Activated naive CD8-positive, alpha-beta T cell (primary cell): ENCODE data around the gene PRRT3.

Source experiments
- H3K27ac Mint-ChIP-seq: one replicate; pipeline ENCODE4 v1.8.0; 2021; ENCODE audit warnings: mixed read lengths
- H3K27me3 Mint-ChIP-seq: one replicate; pipeline ENCODE4 v1.8.0; 2021; ENCODE audit warnings: mixed read lengths
- H3K36me3 Mint-ChIP-seq: one replicate; pipeline ENCODE4 v1.8.0; 2021; ENCODE audit warnings: mixed read lengths
- H3K4me1 Mint-ChIP-seq: one replicate; pipeline ENCODE4 v1.8.0; 2021; ENCODE audit warnings: low read depth, mixed read lengths
- H3K4me3 Mint-ChIP-seq: one replicate; pipeline ENCODE4 v1.8.0; 2021; ENCODE audit warnings: mild to moderate bottlenecking, mixed read lengths
- H3K9me3 Mint-ChIP-seq: one replicate; pipeline ENCODE4 v1.8.0; 2021; ENCODE audit warnings: low read depth, mixed read lengths

The PRRT3 gene

GRCh38 chr3:9951962-9952805 is at the start of gene PRRT3:
PRRT3 (minus strand) TSS chr3:9952408; CDS start chr3:9950115, 2,293 bp downstream.
- Mint-ChIP-seq H3K36me3 (no peaks in the 10 kb centered on the region), H3K9me3 (no peaks in the 10 kb centered on the region), H3K27me3 (no peaks in the 10 kb centered on the region), H3K27ac (no peak within 1 kb of the TSS), H3K4me3 (peak within 1 kb of the TSS; percentile 87), H3K4me1 (peaks cover 16% of the 10 kb centered on the region)

DNA sequence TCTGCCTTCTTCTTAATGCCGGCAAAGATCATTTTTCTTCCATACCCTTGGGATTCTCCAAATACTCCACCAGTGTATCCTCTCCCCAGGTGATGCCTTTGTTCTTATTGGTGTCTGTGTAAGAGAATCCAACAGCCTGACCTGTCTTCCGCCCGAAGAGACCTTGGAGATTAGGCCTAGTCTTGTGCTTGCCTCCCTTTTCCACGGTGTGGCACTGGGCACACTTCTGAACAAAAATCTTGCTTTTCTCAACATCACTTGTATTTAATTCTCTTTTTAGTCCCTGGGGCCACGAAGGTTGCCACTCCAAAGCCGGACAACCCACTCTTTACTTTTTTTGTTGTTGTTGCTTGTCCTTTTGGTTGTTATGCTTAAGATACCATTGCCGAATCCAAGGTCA is 48.5 kb upstream of the PRRT3 start:
- H3K9me3 Mint-ChIP-seq, result no peaks in the 10 kb centered on the region
- no peaks in the 10 kb centered on the region for H3K4me1 Mint-ChIP-seq
- no peak overlapping the region for H3K4me3 Mint-ChIP-seq
- no peak overlapping the region for H3K27ac Mint-ChIP-seq
- H3K36me3 Mint-ChIP-seq, result peaks cover 5% of the 10 kb centered on the region
- no peaks in the 10 kb centered on the region for H3K27me3 Mint-ChIP-seq

- Mint-ChIP-seq H3K9me3 (no peaks in the 10 kb centered on the region), H3K4me3 (no peak overlapping the region), H3K4me1 (peaks cover 2% of the 10 kb centered on the region), H3K36me3 (peaks cover 5% of the 10 kb centered on the region), H3K27ac (no peak overlapping the region), H3K27me3 (no peaks in the 10 kb centered on the region)
These were observed 42.1 kb upstream of the PRRT3 start for GRCh38 chr3:9994086-9994844.

DNA sequence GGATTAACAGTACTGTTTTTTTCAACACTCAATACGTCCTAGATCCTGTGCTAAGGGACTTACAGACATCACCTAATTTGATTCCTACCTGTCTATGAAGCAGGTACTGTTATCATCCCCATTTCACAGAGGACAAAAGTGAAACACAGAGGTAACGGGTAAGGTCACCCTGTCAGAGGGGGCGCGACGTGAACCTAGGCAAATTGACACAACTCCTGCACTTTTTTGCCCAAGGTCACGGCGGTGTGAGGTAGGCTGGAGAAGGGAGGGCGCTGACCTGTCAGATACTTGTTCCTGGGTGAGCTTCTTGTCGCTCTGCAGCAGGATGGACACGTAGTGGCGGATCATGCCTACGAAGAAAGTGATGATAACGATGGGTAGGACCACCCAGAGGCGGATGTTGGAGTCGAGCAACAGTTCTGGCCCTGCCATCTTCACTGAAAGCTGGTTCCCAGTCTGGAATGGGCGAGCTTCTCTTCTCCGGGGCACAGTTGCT is 34.1 kb upstream of the PRRT3 start:
- H3K36me3 Mint-ChIP-seq, result peaks cover 4% of the 10 kb centered on the region
- H3K27ac Mint-ChIP-seq, result peak overlapping the region; percentile 98
- no peaks in the 10 kb centered on the region for H3K27me3 Mint-ChIP-seq
- no peaks in the 10 kb centered on the region for H3K9me3 Mint-ChIP-seq
- H3K4me3 Mint-ChIP-seq, result peak overlapping the region; percentile 96
- H3K4me1 Mint-ChIP-seq, result peaks cover 27% of the 10 kb centered on the region

DNA sequence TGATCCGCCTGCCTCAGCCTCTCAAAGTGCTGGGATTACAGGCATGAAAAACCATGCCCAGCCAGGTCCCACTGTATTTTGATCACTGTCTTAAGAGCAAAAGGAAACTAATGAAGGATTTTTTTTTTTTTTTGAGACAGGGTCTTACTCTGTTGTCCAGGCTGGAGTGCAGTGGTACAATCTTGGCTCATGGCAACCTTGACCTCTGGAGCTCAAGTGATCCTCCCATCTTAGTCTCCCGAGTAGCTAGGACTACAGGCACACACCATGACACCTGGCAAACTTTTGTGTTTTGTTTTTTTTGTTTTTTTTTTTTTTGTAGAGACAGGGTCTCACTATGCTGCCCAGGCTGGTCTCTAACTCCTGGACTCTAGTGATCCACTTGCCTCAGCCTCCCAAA is 28.0 kb upstream of the PRRT3 start:
- no peak overlapping the region for H3K27ac Mint-ChIP-seq
- no peaks in the 10 kb centered on the region for H3K27me3 Mint-ChIP-seq
- H3K4me1 Mint-ChIP-seq, result peaks cover 17% of the 10 kb centered on the region
- H3K4me3 Mint-ChIP-seq, result no peak overlapping the region
- no peaks in the 10 kb centered on the region for H3K9me3 Mint-ChIP-seq
- H3K36me3 Mint-ChIP-seq, result peaks cover 5% of the 10 kb centered on the region

DNA sequence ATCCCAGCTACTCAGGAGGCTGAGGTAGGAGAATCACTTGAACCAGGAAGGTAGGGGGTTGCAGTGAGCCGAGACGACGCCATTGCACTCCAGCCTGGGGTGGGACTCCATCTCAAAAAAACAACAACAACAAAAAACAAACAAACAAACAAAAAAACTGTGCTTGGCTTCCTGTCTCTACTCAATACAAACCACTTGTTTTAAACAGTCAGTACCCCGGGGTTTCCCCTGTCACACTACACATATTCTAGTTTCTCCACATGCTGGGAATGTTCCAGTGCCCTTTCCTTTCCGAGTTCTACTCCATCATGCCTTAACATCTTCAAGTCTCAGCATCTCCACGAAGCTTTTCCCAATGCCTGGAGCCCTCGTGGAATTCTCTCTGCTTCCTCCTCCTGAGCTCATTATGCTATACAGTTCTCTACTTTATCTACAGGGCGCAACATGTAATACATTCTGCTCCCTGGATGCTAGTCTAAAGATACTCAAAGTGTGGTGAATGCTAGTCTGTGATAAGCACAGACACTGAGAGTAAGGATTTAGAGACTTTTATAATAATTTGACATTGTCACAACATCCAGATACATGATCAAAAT is 26.6 kb upstream of the PRRT3 start:
- H3K27ac Mint-ChIP-seq, result no peak overlapping the region
- H3K36me3 Mint-ChIP-seq, result peaks cover 10% of the 10 kb centered on the region
- H3K4me3 Mint-ChIP-seq, result no peak overlapping the region
- no peaks in the 10 kb centered on the region for H3K9me3 Mint-ChIP-seq
- H3K27me3 Mint-ChIP-seq, result no peaks in the 10 kb centered on the region
- peaks cover 14% of the 10 kb centered on the region for H3K4me1 Mint-ChIP-seq

DNA sequence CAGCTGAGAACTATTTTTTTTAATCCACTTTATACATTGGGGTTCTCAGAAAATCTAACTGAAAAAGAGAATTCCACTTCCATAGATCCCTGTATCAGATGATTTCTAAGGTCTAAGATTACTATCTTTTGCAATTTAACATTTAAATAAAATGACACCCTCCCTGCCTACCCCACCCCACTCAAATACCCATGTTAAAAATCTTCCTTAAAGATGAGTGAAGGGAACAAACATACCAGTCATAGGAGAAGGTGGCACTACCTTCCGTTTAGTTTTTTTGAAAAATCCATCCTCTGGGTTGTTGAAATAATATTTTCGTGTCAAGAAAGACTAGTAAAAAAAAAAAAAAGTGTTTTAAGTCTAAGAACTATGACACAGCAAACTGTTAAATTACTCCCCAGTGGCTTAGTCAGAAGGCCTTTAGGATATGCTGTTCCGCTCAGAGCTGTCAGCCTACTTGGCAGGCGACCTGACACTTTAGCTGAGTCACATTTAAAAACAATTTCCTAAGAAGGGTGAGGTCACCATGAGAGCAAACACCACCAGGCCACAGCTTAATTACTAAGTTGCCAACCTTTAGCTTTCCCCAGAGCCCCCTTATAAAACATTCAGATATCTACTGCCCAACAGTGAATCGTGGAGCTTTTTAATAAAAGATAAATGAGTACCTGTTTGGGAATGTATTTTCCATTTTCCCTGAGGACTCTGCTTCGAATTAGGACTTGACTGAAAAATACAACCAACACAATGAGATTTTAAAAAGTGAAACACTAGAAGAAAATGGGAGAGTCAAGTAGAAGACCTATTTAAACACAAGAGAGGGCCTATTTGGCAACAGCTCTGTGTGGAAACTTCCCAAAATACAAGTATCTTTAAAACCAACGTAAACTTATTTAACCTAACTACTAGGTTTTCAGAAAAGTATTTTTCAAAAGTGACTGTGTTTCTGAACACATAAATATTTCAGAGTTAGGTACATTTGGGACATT is 24.8 kb upstream of the PRRT3 start:
- Mint-ChIP-seq H3K4me1 (peaks cover 8% of the 10 kb centered on the region), H3K36me3 (peaks cover 10% of the 10 kb centered on the region), H3K9me3 (no peaks in the 10 kb centered on the region), H3K27ac (no peak overlapping the region), H3K4me3 (no peak overlapping the region), H3K27me3 (no peaks in the 10 kb centered on the region)

DNA sequence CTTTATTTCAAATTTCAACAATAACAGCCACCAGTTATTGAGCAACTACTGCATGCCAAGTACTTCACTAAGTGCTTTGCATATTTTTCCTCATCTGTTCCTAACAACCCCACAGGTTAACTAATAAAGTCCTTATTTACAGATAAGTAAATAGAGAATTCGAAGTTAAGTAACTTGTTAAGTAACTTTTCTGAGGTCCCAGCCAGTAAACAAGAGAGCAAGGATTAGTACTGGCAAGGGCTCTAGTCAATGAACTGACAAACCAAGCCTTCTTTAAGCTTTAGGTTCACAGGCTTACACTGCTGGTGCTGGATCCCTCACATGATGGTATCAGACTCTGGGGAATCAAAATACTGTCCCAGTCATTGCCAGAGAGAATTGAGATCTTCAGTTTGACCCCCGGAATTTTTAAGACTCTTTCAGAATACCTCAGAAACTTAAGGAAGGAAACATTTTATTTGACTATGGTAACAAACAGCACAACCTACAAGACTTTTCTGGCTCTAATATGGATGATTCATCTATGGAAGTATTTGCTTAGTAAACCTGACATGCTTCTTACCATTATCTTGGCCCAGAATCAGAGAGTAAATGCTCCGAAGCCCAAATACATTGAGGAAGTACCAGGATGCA is 17.9 kb upstream of the PRRT3 start:
- Mint-ChIP-seq H3K27me3 (no peaks in the 10 kb centered on the region), H3K36me3 (peaks cover 15% of the 10 kb centered on the region), H3K4me3 (no peak overlapping the region), H3K27ac (no peak overlapping the region), H3K9me3 (no peaks in the 10 kb centered on the region), H3K4me1 (no peaks in the 10 kb centered on the region)

DNA sequence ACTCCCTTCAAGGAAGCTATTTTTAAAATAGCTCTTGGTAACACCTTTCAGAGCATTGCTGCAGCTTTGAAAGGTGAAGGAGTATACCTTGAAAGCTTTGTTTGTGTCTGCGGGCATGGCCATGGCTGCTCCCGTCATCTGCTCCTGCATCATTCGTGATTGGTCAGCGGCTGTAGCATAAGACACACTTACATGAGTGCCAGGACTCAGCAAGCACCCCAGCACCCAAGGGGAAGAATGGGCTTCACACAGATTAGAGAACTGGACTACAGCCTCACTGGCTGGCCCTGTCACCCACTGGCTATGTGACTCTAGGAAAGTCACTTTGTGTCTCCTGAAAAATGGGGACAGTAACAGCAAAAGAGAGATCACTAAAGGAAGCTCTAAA is 17.4 kb upstream of the PRRT3 start:
- no peaks in the 10 kb centered on the region for H3K9me3 Mint-ChIP-seq
- H3K4me1 Mint-ChIP-seq, result no peaks in the 10 kb centered on the region
- H3K36me3 Mint-ChIP-seq, result peaks cover 15% of the 10 kb centered on the region
- H3K27me3 Mint-ChIP-seq, result no peaks in the 10 kb centered on the region
- H3K4me3 Mint-ChIP-seq, result no peak overlapping the region
- no peak overlapping the region for H3K27ac Mint-ChIP-seq

DNA sequence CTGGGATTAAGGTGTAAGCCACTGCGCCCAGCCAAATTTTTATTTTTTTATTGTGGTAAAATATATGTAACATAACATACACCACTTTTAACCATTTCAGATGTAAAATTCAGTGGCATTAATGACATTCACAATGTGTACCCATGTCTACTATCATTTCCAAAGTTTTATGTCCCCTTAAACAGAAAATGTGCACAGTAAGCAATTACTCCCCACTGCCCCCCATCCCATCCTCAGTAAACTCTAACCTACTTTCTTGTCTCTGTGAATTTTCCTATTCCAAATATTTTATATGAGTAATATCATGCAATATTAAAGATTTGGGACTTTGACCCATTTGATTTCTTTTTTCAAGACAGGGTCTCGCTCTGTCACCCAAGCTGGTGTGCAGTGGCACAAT is 14.6 kb upstream of the PRRT3 start:
- no peaks in the 10 kb centered on the region for H3K9me3 Mint-ChIP-seq
- no peaks in the 10 kb centered on the region for H3K27me3 Mint-ChIP-seq
- H3K36me3 Mint-ChIP-seq, result peaks cover 10% of the 10 kb centered on the region
- no peak overlapping the region for H3K4me3 Mint-ChIP-seq
- no peaks in the 10 kb centered on the region for H3K4me1 Mint-ChIP-seq
- no peak overlapping the region for H3K27ac Mint-ChIP-seq

GRCh38 chr3:9965200-9965875 is 13.1 kb upstream of the PRRT3 start:
- Mint-ChIP-seq H3K27me3 (no peaks in the 10 kb centered on the region), H3K36me3 (peaks cover 6% of the 10 kb centered on the region), H3K27ac (no peak overlapping the region), H3K4me1 (no peaks in the 10 kb centered on the region), H3K4me3 (no peak overlapping the region), H3K9me3 (no peaks in the 10 kb centered on the region)

DNA sequence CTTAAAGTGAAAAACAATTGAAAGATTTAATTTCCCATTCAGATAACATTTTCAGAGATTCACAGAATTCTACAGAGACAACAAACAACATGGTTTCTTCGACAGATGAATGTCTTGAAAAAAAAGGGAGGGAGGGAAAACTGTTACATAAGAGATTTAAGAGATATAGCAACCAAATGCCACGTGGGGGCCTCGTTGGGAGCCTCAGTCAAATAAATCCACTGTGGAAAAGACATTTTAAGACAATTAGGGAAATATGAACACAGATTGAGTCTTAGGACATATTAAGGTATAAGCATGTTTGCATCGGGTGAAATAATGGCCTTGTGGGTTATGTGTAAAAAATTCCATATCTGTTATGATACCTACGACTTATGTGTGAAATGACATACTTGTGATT is 5.0 kb upstream of the PRRT3 start:
- no peaks in the 10 kb centered on the region for H3K36me3 Mint-ChIP-seq
- H3K27ac Mint-ChIP-seq, result no peak overlapping the region
- H3K27me3 Mint-ChIP-seq, result no peaks in the 10 kb centered on the region
- H3K4me3 Mint-ChIP-seq, result no peak overlapping the region
- H3K9me3 Mint-ChIP-seq, result no peaks in the 10 kb centered on the region
- peaks cover 2% of the 10 kb centered on the region for H3K4me1 Mint-ChIP-seq

DNA sequence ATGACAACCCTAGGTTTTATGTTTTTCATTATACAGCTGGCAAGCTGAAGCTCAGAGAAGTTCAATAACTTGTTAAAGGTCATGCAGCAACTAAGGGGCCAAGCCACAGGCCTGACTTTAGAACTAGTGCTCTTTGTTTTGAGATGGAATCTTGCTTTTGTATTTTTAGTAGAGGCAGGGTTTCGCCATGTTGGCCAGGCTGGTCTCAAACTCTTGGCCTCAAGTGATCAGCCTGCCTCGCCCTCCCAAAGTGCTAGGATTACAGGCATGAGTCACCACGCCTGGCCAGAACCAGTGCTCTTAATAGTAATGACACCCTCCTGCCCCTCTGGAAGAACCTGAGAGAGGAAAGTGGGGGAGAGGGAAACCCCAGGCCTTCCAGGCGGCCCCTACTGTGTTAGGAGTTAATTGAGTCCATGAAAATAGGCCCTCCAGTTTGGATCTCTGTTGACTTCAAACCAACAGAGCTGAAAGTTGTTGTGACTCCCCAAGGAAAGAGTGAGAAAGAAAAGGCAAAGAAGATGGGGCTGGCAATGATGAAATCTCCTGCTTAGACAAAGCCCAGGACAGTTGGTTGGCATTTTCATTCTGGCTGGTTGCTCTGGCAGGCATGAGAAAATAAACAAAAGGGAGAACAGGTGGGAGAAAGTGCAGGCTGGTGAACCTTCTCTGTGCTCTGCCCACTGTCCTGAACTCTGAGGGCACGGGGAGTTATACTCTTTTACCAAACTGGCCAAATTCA is 3.6 kb upstream of the PRRT3 start:
- no peak overlapping the region for H3K27ac Mint-ChIP-seq
- no peak overlapping the region for H3K4me3 Mint-ChIP-seq

More for the DNA sequence above, 3.6 kb upstream of the PRRT3 start:
- Mint-ChIP-seq H3K4me1 (peaks cover 11% of the 10 kb centered on the region), H3K36me3 (no peaks in the 10 kb centered on the region), H3K27me3 (no peaks in the 10 kb centered on the region), H3K9me3 (no peaks in the 10 kb centered on the region)
